ENCODE data around the gene CIC. TPM values are rescaled to one million over a fixed set of nuclear protein-coding genes. Genes with fewer than 3 reads are reported as not detected.

The CIC gene
- total RNA-seq, 3 donors from 2014 or later: 20.2 to 25.6 (median 24.9) TPM

GRCh38 chr19:42239544-42240220, 29.4 kb upstream of the CIC start:
- TF ChIP-seq POLR2A (IDR thresholded peaks at IDR 0.05) (no peak), POLR2AphosphoS5 (IDR thresholded peaks at IDR 0.05) (no peak)
- TF ChIP-seq, protein P1, sequence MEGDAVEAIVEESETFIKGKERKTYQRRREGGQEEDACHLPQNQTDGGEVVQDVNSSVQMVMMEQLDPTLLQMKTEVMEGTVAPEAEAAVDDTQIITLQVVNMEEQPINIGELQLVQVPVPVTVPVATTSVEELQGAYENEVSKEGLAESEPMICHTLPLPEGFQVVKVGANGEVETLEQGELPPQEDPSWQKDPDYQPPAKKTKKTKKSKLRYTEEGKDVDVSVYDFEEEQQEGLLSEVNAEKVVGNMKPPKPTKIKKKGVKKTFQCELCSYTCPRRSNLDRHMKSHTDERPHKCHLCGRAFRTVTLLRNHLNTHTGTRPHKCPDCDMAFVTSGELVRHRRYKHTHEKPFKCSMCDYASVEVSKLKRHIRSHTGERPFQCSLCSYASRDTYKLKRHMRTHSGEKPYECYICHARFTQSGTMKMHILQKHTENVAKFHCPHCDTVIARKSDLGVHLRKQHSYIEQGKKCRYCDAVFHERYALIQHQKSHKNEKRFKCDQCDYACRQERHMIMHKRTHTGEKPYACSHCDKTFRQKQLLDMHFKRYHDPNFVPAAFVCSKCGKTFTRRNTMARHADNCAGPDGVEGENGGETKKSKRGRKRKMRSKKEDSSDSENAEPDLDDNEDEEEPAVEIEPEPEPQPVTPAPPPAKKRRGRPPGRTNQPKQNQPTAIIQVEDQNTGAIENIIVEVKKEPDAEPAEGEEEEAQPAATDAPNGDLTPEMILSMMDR (IDR thresholded peaks at IDR 0.05): no peak
- H3K4me3 ChIP-seq: no peak overlapping the region
- peaks cover 10% of the 10 kb centered on the region for H3K36me3 ChIP-seq
- DNase-seq (ENCODE audit: low spot score in 2 of 2): no peak
- H3K9me3 ChIP-seq: no peaks in the 10 kb centered on the region
- no peak overlapping the region for H3K27ac ChIP-seq
- peaks cover 2 to 9% of the 10 kb centered on the region in 2 donors for H3K4me1 ChIP-seq
- no peaks in the 10 kb centered on the region for H3K27me3 ChIP-seq
- intact Hi-C loops (cut with DNase I; ENCODE audit: low total_unique reads): no loop called here

- intact Hi-C loops (cut with DNase I; ENCODE audit: low total_unique reads): no loop called here
- Histone ChIP-seq H3K4me1 (peaks cover 2 to 9% of the 10 kb centered on the region in 2 donors), H3K27ac (peak overlapping the region in 1 of 2 donors; percentile 100), H3K4me3 (peak overlapping the region; percentile 88 to 92 (median 89)), H3K36me3 (peaks cover 4% of the 10 kb centered on the region), H3K27me3 (no peaks in the 10 kb centered on the region), H3K9me3 (no peaks in the 10 kb centered on the region)
- TF ChIP-seq, protein P1 (IDR thresholded peaks at IDR 0.05): no peak
- TF ChIP-seq POLR2A (IDR thresholded peaks at IDR 0.05): no peak
- no peak for TF ChIP-seq POLR2AphosphoS5 (IDR thresholded peaks at IDR 0.05)
- DNase-seq (ENCODE audit: low spot score in 2 of 2): no peak
These were observed 27.8 kb upstream of the CIC start for GRCh38 chr19:42241279-42241678.

- intact Hi-C loops (cut with DNase I; ENCODE audit: low total_unique reads): no loop called here
- Histone ChIP-seq H3K27me3 (no peaks in the 10 kb centered on the region), H3K36me3 (no peaks in the 10 kb centered on the region), H3K4me3 (peak overlapping the region; percentile 88 to 92 (median 89)), H3K9me3 (no peaks in the 10 kb centered on the region), H3K4me1 (peaks cover 2 to 9% of the 10 kb centered on the region in 2 donors), H3K27ac (peak overlapping the region; percentile 97 to 100)
- no peak for DNase-seq (ENCODE audit: low spot score in 2 of 2)
- TF ChIP-seq, protein P1 (IDR thresholded peaks at IDR 0.05): no peak
- TF ChIP-seq POLR2AphosphoS5 (IDR thresholded peaks at IDR 0.05) (no peak), POLR2A (IDR thresholded peaks at IDR 0.05) (no peak)
These were observed 27.0 kb upstream of the CIC start for GRCh38 chr19:42242069-42242511.

DNA sequence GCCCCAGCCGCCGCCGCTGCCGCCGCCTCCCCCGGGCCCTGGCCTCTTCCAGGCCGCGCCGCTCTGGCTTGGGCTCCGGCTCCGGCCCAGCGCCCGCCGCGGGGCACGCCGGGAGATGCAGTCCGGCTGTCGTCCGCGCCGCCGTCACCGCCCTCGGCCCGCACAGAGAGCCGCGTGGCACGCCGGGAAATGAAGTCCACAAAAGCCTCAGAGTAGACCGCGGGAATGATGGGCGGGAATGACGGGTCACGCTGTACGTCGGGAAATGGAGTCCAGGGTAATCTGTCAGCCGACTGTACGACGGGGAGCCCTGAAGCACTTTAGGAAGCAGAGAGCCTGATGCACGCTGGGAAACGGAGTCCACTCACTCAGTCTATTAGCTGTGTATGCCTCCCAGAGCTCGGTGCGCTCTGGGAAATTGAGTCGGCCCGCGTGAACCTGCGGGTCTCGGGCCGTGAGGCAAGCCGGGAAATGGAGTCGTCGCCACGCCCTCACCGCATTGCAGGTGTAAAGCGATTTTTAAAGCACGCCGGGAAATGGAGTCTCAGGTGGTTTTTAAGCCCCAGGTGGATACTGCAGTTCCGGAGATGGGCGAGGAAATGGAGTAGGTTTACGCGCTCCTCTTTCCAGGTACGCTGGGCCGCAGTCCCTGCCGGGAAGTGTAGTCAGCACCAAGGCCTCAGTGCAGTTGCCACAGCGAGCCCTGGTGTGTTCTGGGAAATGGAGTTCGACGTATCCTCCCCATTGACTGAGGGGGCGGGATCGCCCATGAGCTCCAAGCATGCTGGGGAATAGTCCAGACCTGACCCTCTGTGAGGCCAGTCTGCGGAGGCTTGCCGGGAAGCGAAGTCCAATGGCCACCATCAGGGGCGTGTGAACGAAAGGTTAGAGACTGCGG, 26.3 kb upstream of the CIC start, which contains the start of gene GSK3A:
TSS of gene GSK3A (minus strand) at position 91 of the 898 bp plus-strand sequence. CDS start 137 bp downstream, outside the sequence.
- TF ChIP-seq, protein P1 (IDR thresholded peaks at IDR 0.05): peak in 1 of 3 donors; percentile 23
- TF ChIP-seq POLR2A (IDR thresholded peaks at IDR 0.05): peak; percentile 74
- TF ChIP-seq POLR2AphosphoS5 (IDR thresholded peaks at IDR 0.05): peak; percentile 81 to 96 (median 91)
- intact Hi-C loops (cut with DNase I; ENCODE audit: low total_unique reads): no loop called here
- H3K4me3 ChIP-seq: peak within 1 kb of the TSS; percentile 88 to 92 (median 89)
- H3K27ac ChIP-seq: peak within 1 kb of the TSS; percentile 97 to 100
- DNase-seq (ENCODE audit: low spot score in 2 of 2): peak; percentile 98 to 99
- H3K27me3 ChIP-seq: no peaks in the 10 kb centered on the region
- no peaks in the 10 kb centered on the region for H3K36me3 ChIP-seq
- H3K9me3 ChIP-seq: no peaks in the 10 kb centered on the region
- peaks cover 2 to 9% of the 10 kb centered on the region in 2 donors for H3K4me1 ChIP-seq
